Testis (tissue), 2 donors: ENCODE measurements around the gene BRD4.

Experiments used
- CTCF ChIP-seq, 3 experiments: fragments of 450-650 bp in 2 of 3; fragments of 200-600 bp in 1 of 3; sonication (generic) in 1 of 3; IDR thresholded peaks; one replicate each; pipeline ENCODE4 v1.5.1; 2016 to 2019; ENCODE audit warnings: antibody characterized with exemption in 3 of 3, mild to moderate bottlenecking in 2 of 3, moderate library complexity in 1 of 3
- POLR2A ChIP-seq: fragments of 450-650 bp; IDR thresholded peaks from one replicate; pipeline ENCODE4 v1.6.1; 2017; ENCODE audit warnings: antibody characterized with exemption, mild to moderate bottlenecking, moderate library complexity

- TF ChIP-seq CTCF (IDR thresholded peaks at IDR 0.05) (no peak), POLR2A (no peak)
Measured at GRCh38 chr19:15250640-15250993, 81.7 kb downstream of the BRD4 start.
